ENCODE data around the gene IGF1R.

DNA sequence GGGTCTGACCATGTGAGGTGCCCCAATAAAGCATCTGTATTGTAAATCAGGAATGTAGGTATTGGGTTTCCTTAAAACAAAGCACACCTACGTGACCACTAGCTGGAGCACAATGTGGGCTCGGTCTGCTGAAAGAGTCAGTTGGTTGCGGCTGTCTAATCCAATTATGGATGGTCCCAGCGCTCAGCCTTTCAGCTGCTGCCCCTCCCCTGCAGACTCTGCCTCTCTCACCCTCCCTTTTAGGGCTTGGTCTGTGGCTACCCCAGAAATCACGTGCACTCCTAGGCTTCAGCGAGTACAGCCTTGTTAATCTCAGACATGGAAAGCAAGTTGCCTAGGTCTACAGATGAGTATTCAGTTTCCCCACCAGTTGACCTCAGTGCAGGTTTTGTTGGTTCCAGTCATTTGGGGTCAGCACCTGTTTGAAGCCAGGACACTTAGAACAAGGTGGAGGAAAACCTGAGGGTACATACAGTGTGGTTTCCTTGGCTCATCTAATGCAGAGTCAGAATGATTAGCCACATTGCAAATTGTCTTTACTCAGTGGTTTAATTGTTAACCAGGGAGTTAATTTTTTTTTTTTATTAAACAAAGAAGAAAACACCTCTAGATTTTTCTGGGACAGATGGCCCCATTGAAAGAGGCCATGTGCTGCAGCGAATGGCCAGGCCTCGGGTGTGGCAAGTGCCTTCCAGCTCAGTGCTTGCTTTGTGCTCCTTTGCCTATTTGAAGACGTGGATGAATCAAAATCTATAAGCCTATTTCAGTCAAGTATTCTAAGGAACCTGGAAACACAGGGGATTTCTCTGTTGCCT lies 137.7 kb downstream of the IGF1R start:
- TF ChIP-seq CTCF (IDR thresholded peaks at IDR 0.05 in 2 of 3, conservative IDR thresholded peaks at IDR 0.05 in 1 of 3; ENCODE audit: borderline replicate concordance in 1 of 3, insufficient read depth in 1 of 3, low read depth in 2 of 3, low read length in 2 of 3) (no peak), SP1 (IDR thresholded peaks at IDR 0.05; ENCODE audit: low read depth) (no peak), POLR2AphosphoS5 (IDR thresholded peaks at IDR 0.05; ENCODE audit: low read depth, low read length) (no peak), POLR2A (IDR thresholded peaks at IDR 0.05; ENCODE audit: borderline replicate concordance, extremely low read depth, insufficient read depth, insufficient read length) (no peak), YY1 (IDR thresholded peaks at IDR 0.05; ENCODE audit: extremely low read depth, insufficient replicate concordance, low read depth, low read length) (no peak), EZH2phosphoT487 (IDR thresholded peaks at IDR 0.05; ENCODE audit: borderline replicate concordance) (no peak), CEBPB (IDR thresholded peaks at IDR 0.05; ENCODE audit: low read depth) (no peak), ZNF274 (IDR thresholded peaks at IDR 0.05; ENCODE audit: low read depth, low read length) (no peak), TCF7L2 (IDR thresholded peaks at IDR 0.05; ENCODE audit: borderline replicate concordance, extremely low read depth, insufficient read depth, insufficient read length) (no peak), ATF3 (IDR thresholded peaks at IDR 0.05) (no peak), JUND (IDR thresholded peaks at IDR 0.05) (no peak), REST (IDR thresholded peaks at IDR 0.05; ENCODE audit: low read depth) (no peak)
